PC-9 (cell line): ENCODE data around the gene PHOSPHO2.

ENCODE experiments used
- CTCF ChIP-seq: fragments of 200-600 bp; sonication (generic); conservative IDR thresholded peaks from 2 replicates; pipeline ENCODE4 v1.6.1; 2017; ENCODE audit warnings: mixed run types, antibody characterized with exemption, mild to moderate bottlenecking, moderate library complexity
- EZH2 ChIP-seq: fragments of 200-600 bp; sonication (generic); IDR thresholded peaks from 2 replicates; pipeline ENCODE4 v1.8.0; 2017; ENCODE audit warnings: antibody characterized with exemption, low read depth

GRCh38 chr2:169694894-169695260 lies 608 bp downstream of the PHOSPHO2 start:
- TF ChIP-seq CTCF: no peak
- no peak for TF ChIP-seq EZH2
